ENCODE results near the gene FCRL2. TPM values are rescaled to one million over a fixed set of nuclear protein-coding genes. Genes with fewer than 3 reads are reported as not detected.

The FCRL2 gene
- total and polyA plus RNA-seq, 2 experiments from 2014 or later: not detected

DNA sequence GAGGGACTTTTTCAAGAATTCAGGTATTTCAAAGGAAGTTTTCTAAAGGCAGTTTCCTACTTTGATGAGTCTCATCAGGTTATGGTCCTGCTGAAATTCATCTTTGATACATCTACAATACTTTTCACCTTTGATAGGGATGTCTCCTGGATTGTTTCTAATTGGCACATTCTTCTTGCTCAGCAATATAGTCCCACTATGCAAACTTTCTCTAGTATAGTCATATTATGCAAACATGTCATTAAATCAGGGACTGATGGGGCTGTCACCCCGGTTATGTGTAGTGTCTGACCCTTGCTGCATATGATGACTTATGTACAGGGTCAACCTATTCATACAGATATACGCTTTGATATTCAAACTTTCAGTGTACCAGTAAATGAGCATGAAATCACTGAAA, 43.4 kb upstream of the FCRL2 start:
- no peaks in the 10 kb centered on the region for H3K36me3 Mint-ChIP-seq (ENCODE audit: low read depth)
- Histone ChIP-seq H2AFZ (no peak overlapping the region), H3K79me2 (replicated peaks; ENCODE audit: insufficient read depth) (no peaks in the 10 kb centered on the region), H3K4me1 (ENCODE audit: insufficient read depth) (no peaks in the 10 kb centered on the region), H3K27ac (ENCODE audit: low read depth) (no peak overlapping the region), H3K36me3 (ENCODE audit: insufficient read depth) (no peaks in the 10 kb centered on the region), H3F3A (replicated peaks; ENCODE audit: low read depth) (no peaks in the 10 kb centered on the region), H4K20me1 (replicated peaks; ENCODE audit: insufficient read depth) (no peaks in the 10 kb centered on the region), H3K4me3 (no peak overlapping the region), H3K27me3 (ENCODE audit: insufficient read depth) (no peaks in the 10 kb centered on the region), H3K9me2 (ENCODE audit: insufficient read depth) (0 out of 2 replicates have a peak, but pooled peaks cover 5% of the 10 kb centered on the region), H3K4me2 (no peak overlapping the region)
- no peak overlapping the region for H3K4me3 Mint-ChIP-seq
- TF ChIP-seq ZNF114 (CRISPR knock-in tag; IDR thresholded peaks at IDR 0.05): no peak
- TF ChIP-seq NANOG (IDR thresholded peaks at IDR 0.05; ENCODE audit: borderline replicate concordance): no peak
- TF ChIP-seq, protein P1, sequence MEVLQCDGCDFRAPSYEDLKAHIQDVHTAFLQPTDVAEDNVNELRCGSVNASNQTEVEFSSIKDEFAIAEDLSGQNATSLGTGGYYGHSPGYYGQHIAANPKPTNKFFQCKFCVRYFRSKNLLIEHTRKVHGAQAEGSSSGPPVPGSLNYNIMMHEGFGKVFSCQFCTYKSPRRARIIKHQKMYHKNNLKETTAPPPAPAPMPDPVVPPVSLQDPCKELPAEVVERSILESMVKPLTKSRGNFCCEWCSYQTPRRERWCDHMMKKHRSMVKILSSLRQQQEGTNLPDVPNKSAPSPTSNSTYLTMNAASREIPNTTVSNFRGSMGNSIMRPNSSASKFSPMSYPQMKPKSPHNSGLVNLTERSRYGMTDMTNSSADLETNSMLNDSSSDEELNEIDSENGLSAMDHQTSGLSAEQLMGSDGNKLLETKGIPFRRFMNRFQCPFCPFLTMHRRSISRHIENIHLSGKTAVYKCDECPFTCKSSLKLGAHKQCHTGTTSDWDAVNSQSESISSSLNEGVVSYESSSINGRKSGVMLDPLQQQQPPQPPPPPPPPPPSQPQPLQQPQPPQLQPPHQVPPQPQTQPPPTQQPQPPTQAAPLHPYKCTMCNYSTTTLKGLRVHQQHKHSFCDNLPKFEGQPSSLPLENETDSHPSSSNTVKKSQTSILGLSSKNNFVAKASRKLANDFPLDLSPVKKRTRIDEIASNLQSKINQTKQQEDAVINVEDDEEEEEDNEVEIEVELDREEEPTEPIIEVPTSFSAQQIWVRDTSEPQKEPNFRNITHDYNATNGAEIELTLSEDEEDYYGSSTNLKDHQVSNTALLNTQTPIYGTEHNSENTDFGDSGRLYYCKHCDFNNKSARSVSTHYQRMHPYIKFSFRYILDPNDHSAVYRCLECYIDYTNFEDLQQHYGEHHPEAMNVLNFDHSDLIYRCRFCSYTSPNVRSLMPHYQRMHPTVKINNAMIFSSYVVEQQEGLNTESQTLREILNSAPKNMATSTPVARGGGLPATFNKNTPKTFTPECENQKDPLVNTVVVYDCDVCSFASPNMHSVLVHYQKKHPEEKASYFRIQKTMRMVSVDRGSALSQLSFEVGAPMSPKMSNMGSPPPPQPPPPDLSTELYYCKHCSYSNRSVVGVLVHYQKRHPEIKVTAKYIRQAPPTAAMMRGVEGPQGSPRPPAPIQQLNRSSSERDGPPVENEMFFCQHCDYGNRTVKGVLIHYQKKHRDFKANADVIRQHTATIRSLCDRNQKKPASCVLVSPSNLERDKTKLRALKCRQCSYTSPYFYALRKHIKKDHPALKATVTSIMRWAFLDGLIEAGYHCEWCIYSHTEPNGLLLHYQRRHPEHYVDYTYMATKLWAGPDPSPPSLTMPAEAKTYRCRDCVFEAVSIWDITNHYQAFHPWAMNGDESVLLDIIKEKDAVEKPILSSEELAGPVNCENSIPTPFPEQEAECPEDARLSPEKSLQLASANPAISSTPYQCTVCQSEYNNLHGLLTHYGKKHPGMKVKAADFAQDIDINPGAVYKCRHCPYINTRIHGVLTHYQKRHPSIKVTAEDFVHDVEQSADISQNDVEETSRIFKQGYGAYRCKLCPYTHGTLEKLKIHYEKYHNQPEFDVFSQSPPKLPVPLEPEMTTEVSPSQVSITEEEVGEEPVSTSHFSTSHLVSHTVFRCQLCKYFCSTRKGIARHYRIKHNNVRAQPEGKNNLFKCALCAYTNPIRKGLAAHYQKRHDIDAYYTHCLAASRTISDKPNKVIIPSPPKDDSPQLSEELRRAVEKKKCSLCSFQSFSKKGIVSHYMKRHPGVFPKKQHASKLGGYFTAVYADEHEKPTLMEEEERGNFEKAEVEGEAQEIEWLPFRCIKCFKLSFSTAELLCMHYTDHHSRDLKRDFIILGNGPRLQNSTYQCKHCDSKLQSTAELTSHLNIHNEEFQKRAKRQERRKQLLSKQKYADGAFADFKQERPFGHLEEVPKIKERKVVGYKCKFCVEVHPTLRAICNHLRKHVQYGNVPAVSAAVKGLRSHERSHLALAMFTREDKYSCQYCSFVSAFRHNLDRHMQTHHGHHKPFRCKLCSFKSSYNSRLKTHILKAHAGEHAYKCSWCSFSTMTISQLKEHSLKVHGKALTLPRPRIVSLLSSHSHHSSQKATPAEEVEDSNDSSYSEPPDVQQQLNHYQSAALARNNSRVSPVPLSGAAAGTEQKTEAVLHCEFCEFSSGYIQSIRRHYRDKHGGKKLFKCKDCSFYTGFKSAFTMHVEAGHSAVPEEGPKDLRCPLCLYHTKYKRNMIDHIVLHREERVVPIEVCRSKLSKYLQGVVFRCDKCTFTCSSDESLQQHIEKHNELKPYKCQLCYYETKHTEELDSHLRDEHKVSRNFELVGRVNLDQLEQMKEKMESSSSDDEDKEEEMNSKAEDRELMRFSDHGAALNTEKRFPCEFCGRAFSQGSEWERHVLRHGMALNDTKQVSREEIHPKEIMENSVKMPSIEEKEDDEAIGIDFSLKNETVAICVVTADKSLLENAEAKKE (CRISPR knock-in tag; IDR thresholded peaks at IDR 0.05): no peak
- no peak for TF ChIP-seq EZH2 (IDR thresholded peaks at IDR 0.05; ENCODE audit: low read depth, unreplicated experiment)
- TF ChIP-seq, protein P2, sequence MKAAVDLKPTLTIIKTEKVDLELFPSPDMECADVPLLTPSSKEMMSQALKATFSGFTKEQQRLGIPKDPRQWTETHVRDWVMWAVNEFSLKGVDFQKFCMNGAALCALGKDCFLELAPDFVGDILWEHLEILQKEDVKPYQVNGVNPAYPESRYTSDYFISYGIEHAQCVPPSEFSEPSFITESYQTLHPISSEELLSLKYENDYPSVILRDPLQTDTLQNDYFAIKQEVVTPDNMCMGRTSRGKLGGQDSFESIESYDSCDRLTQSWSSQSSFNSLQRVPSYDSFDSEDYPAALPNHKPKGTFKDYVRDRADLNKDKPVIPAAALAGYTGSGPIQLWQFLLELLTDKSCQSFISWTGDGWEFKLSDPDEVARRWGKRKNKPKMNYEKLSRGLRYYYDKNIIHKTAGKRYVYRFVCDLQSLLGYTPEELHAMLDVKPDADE (IDR thresholded peaks at IDR 0.05): no peak
- TF ChIP-seq EZH2phosphoT487 (IDR thresholded peaks at IDR 0.05; ENCODE audit: unreplicated experiment): no peak
- no peak for TF ChIP-seq JUNB (IDR thresholded peaks at IDR 0.05; ENCODE audit: unreplicated experiment)
- no peaks in the 10 kb centered on the region for H3K9me3 Mint-ChIP-seq
- H3K4me1 Mint-ChIP-seq: no peaks in the 10 kb centered on the region
- no peak overlapping the region for H3K27ac Mint-ChIP-seq
- no peak for DNase-seq (ENCODE audit: low spot score)
- no peaks in the 10 kb centered on the region for H3K27me3 Mint-ChIP-seq (ENCODE audit: insufficient read depth, low read depth, poor library complexity)
- ATAC-seq: no peak

Data from GM23338 (cell line).